GM21528 (cell line): Measurements from ENCODE around the gene RAB4B.
"Not testable (repeated sequence)": the region's sequence is repeated elsewhere in the genome, so short reads cannot be mapped to it uniquely, and the experiment has no call there.

Source experiments
- ATAC-seq: cut with Tn5 transposase; IDR thresholded peaks from one replicate; pipeline ENCODE4 v1.9.1; 2021; ENCODE audit warnings: mild to moderate bottlenecking, moderate library complexity; ENCODE audit not compliant: unreplicated experiment, low FRiP score

Gene RAB4B

DNA sequence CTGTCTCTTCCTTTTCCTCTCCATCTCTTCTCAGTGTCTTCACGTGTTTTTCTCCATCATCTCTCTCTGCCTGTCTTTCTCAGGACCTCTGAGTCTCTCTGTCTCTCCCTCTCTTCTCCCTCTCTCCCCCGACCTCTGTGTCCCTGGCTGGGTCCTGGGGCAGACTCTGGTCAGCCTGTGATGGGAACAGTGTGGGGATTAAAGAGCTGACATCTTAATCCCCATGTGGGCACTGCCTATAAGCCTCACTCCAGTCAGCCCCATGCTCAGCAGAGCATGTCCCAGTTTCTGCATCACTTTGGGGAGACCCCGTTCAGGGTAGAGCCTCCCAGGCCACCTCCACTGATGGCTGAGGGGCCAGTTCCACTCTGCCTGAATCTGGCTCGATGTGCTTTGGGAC is 37.2 kb downstream of the RAB4B start:
- ATAC-seq, result no peak

DNA sequence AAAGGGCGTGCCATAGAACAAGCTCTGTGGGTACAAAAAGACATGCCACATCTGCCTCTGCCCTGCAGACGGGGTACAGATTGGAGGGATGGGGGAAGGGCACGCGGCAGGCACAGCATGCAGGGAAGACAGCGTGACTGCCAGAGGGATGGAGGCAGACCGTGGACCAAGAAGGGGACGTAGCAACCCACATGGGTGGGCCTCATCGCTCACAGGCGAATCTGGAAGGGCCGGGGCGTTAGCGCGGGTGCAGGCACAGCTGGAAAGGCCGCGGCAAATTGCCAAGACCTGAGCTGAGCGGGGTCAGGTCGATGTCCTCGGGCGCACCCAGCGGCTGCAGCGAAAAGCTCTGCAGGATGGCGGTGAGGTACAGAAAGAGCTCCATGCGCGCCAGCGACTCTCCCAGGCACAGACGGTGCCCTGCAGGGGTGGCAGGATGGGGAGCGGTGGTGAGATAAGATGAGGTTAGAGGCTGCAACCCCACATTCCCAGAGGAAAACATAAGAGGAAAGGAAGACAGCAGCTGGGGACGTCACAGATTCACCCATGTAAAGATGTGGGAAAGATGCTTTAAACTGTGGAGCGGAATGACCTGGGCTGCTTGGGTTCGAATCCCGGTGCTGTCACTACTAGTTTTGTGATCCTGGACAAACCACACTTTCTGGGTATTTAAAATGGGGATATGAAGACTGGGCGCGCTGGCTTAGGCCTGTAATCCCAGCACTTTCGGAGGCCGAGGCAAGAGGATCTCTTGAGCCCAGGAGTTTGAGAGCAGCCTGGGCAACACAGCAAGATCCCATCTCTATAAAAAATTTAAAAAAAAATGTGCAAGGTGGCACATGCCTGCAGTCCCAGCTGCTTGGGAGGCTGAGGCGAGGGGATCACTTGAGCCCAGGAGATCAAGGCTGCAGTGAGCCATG is 40.7 kb downstream of the RAB4B start:
- not testable (repeated sequence) for ATAC-seq

DNA sequence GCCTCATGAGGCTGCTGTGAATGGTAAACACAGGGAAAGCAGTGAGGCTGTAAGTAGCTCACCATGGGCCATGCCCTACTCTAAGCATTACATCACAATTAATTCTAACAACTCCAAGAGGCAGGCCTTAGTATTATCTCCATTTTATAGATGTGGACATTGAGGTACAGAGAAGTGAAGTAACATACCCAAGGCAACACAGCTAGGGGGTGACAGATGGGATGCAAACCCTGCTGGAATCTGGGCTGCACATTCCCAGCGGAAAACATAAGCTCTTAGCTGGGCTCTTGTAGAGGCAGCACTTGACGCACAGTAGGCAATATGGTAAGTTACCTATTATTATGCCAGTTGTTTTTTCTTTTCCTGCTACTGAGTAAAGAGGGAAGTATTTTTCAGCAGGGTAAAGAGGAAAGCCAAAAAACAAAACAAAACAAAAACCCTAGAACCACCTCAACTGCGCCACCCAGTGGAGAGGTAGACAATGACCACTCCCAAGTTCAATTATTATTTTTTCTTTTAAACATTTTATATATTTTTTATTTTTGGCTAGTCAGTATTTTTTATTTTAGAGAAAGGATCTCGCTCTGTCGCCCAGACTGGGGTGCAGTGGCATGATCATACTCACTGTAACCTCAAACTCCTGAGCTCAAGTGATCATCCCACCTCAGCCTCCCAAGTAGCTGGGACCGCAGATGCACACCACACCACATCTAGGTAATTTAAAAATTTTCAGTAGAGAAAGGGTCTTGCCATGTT is 41.6 kb downstream of the RAB4B start:
- not testable (repeated sequence) for ATAC-seq

DNA sequence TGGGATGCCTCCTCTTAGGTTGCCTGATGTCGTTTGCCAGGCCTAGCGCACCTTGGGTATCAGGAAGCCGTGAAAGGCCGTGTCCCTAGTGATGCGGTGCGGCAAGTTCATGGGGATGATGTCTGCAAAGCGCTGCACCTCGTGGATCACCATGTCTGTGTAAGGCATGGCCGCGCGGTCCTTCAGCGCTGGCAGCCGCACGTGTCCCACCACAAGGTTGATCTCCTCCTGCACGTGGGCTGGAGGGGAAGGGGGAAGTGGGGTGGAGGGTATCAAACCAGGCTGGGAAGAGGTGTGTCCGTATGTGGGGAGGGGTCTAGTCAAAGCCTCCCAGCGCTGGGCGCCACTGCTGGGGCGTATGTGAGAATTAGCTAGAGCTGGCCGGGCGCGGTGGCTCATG is 44.1 kb downstream of the RAB4B start:
- ATAC-seq, result no peak

DNA sequence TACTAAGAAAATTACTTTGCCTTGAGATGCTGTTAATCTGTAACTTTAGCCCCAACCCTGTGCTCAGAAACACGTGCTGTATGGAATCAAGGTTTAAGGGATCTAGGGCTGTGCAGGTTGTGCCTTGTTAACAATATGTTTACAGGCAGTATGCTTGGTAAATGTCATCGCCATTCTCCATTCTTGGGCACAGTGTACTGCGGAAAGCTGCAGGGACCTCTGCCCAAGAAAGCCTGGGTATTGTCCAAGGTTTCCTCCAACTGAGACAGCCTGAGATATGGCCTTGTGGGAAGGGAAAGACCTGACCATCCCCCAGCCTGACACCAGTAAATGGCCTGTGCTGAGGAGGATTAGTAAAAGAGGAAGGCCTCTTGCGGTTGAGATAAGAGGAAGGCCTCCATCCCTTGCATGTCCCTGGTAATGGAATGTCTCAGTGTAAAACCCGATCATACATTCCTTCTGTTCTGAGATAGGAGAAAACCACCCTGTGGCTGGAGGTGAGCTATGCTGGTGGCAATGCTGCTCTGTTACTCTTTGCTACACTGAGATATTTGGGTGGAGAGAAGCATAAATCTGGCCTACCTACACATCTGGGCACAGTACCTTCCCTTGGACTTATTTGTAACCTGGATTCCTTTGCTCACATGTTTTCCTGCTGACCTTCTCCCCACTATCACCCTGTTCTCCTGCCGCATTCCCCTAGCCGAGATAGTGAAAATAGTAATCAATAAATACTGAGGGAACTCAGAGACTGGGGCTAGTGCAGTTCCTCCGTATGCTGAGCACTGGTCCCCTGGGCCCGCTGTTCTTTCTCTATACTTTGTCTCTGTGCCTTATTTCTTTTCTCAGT is 44.9 kb downstream of the RAB4B start:
- ATAC-seq, result not testable (repeated sequence)

DNA sequence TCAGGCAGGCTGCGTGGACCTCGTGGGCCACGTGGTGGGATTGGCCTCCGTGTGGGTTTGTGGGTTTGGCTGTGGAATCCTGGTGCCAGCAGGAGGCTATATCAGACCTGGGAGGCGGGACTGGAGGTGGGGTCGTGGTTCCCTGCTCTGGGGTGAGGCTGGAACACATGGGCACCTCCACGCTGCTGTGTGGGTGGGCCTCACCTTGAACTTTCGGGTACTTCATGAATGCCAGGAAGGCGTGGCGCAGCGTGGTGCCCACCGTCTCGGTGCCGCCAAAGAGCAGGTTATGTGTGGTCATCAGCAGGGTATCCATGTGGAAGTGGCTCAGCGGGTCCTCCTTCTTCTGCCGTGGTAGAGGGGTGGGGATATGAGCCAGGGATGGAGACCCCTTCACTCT is 46.9 kb downstream of the RAB4B start:
- not testable (repeated sequence) for ATAC-seq

DNA sequence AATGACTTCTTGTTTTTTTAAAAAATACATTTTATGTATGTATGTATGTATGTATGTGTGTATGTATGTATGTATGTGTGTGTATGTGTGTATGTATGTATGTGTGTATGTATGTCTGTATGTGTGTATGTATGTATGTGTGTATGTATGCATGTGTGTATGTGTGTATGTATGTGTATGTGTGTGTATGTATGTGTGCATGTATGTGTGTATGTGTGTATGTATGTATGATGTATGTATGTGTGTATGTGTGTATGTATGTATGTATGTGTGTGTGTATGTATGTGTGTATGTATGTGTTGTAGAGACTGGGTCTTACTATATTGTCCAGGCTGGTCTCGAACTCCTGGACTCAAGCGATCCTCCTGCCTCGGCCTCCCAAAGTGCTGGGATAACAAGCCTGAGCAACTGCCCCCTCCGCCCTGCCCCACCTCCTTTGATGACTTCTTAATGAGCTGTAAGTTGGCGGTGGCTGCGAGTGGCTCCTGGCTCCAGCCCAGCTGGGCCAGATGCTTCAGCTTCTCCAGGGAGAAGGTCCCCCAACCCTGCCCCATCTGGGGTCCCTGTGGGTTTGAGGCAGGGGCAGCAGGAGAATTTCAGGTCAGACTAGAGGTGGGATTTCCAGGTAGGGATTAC is 47.5 kb downstream of the RAB4B start:
- not testable (repeated sequence) for ATAC-seq

DNA sequence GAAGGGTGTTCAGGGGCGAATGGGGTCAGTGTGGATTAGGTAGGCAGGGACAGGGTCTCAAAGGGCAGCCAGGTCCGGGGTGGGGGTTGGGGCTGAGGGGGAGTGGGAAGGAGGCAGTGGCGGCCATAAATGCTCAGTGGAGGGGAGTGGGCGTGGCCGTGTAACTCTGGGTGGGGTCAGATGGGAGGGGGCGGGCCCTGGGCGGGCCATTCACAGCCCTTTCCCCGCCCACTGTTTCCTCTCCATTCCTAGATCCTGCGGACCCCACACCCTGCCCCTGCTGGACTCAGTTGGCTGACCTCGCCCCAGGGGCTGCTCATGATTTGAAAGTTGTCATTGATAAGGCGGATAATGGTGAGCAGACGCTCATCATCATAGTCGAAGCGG is 48.3 kb downstream of the RAB4B start:
- ATAC-seq, result not testable (repeated sequence)

DNA sequence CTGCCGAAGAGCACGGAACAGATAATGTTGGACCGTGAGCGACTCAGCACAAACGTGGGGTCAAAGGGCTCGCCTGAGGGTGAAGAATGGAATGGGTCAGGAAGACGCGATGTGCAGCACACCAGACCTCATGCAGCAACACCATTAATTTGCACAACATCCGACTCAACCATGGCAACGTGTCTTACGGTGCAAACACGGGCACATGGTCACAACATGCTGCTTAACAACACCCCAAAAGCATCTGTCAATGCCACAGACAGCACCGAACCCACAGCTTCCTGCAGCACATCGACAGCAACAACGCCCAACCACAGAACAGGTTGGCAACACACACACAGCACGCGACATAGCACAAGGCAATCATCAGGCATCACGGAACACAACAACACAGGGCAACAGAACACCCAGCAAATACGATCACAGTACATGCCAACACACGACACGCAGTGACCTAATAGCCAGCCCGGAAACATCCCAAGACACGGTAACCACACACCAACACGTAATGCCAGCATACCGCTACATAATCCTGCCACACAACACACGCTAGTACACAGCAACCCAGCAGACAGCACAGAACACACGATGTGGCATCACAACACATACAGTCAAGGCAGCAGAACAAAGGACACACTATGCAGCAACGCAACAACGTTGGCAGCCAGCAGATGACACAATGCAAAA is 48.8 kb downstream of the RAB4B start:
- ATAC-seq, result not testable (repeated sequence)

DNA sequence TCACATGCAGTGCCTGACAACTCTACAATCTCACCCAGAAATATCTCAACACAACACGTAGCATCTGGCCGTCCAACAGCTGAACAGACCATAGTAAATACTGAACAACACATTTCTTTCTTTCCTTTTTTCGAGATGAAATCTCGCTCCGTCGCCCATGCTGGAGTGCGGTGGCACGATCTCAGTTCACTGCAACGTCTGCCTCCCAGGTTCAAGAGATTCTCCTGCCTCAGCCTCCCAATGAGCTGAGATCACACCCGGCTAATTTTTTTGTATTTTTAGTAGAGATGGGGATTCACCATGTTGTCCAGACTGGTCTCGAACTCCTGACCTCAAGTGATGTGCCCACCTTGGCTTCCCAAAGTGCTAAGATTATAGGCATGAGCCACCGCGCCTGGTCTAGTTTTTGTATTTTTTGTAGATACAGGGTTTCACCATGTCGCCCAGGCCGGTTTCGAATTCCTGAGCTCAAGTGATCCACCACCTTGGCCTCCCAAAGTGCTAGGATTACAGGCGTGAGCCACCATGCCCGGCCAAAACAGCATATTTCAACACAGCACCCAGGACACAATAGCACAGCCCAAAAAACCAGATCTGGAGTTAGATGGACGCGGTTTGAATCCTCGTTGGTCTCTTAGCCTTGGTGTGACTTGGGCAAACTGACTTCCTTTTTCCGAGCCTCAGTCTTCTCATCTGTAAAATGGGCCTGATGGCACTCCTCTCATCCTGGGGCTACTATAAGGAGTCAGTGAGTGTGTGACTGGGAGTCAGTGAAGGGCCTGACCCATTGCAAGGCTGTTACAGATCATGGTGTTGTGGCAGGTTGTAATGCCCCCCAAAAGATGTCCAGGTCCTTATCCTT is 49.6 kb downstream of the RAB4B start:
- no peak for ATAC-seq

DNA sequence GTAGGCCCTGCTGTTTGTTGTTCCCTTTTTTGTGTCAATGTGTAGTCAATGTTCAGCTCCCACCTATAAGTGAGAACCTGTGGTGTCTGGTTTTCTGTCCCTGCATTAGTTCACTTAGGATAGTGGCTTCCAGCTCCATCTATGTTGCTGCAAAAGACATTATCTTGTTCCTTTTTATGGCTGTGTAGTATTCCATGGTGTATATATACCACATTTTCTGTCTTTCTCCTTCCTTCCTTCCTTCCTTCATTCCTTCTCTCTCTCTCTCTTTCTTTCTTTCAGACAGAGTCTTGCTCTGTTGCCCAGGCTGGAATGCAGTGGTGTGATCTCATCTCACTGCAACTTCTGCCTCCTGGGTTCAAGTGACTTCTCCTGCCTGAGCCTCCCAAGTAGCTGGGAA is 51.2 kb downstream of the RAB4B start:
- ATAC-seq, result no peak

DNA sequence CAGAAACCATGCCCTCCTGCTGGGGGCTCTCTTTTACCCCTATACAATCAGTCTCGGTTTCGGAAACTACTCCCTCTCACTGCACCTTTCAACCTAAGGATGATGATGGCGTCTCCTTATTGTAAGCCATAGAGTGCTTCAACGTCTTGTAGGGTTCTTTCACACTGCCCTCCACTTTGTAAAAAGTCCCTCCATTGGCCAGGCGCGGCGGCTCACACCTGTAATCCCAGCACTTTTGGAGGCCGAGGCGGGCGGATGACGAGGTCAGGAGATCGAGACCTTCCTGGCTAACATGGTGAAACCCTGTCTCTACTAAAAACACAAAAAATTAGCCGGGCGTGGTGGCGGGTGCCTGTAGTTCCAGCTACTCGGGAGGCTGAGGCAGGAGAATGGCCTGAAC is 52.7 kb downstream of the RAB4B start:
- ATAC-seq, result not testable (repeated sequence)

DNA sequence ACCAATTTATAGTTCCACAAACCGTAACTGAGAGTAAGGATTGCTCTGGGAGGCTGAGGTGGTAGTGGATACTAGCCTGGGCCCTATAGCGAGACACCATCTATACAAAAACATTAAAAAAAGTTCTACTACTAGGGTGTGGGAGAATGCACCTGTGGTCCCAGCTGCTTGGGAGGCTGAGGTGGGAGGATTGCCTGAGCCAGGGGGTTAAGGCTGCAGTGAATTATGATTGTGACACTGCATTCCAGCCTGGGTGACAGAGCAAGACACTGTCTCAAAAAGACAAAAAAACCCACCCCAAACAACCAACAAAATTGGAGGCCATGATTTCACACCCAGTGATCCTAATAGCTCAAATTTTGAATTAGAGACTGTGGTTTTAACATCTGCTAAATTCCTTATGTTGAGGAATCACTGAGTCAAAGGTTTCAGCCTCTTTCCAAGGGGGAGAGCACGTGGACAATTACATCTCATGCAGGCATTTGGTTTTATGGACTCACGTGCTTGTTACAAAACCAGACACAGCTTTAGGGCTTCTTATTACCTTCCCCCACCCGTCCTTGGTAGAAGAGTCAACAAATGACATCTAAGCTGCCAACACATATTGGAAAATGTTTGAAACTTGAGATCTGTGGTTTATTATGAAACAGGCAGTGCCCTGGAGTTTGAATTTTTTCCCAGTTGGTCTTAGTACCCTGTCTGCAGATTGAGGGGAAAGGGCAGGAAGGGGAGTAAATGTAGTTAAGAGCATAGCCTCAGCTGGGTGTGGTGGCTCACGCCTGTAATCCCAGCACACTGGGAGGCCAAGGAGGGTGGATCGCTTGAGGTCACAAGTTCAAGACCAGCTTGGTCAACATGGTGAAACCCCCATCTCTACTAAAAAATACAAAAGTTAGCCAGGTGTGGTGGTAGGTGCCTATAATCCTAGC is 53.7 kb downstream of the RAB4B start:
- ATAC-seq, result no peak

DNA sequence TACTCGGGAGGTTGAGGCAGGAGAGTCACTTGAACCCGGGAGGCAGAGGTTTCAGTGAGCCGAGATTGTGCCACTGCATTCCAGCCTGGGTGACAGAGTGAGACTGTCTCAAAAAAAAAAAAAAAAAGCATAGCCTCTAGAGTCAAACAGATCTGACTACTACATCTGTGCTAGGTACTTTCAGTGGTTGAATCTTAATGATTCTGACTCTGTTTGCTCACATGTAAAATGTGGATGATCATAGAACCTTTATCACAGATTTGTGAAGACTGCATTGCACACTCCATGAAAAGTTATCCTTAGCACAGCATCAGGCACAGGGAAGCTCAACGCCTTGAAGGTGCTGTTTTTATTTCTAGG is 54.4 kb downstream of the RAB4B start:
- ATAC-seq, result not testable (repeated sequence)

DNA sequence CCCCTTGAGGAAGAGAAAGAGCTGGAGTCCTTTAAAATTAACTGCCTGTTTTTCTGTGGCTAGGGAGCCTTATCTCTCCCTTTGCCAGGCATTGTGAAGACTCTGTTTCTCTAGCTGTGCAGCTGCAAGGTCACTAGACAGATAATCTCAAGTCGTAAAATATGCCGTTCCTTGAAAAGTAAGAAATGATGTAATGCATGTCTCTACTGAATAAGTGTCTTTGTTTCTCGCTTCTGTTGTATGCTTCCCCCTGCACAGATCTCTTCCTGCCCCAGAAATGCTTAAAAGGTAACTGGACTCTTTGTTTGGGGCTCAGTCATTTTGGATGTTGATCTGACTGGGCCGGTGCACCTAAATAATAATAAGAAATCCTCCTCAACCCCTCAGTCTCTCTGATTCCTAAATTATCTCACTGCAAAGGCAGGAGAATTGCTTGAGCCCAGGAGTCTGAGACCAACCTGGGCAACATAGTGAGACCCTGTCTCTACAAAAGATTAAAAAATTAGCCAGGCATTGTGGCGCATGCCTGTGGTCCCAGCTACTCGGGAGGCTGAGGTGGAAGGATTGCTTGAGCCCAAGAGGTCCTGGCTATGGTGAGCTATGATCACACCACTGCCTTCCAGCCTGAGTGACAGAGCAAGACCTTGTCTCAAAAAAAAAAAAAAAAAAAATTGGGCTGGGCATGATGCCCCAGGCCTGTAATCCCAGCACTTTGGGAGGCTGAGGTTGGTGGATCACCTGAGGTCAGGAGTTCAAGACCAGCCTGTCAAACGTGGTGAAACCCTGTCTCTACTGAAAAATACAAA is 55.9 kb downstream of the RAB4B start:
- not testable (repeated sequence) for ATAC-seq

DNA sequence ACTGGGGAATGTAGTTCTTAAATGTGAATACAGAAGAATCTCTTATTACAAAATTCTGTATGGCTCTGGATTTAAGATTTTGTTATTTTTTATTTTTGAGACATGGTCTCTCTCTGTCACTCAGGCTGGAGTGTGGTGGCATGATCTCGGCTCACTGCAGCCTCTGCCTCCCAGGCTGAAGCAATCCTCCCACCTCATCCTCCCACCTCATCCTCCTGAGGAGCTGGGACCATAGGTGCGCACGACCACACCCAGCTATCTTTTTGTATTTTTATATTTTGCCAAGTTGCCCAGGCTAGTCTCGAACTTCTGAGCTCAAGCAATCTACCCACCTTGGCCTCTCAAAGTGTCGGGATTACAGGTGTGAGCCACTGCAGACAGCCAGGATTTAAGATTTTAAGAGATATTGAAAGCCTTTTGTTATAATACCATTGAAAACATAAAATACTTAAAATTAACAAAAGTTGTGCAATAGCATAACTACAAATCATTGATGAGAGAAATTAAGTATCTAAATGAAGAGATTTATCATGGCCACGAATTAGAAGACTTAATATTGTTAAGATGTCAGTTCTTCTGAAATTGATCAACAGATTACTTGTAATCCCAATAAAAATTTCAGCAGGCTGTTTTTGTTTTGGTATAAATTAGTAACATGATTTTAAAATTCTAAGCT is 58.8 kb downstream of the RAB4B start:
- ATAC-seq, result no peak
